GM19025 (cell line): Measurements from ENCODE around the gene NPAS3.

Experiments
- ATAC-seq: cut with Tn5 transposase; IDR thresholded peaks from one replicate; pipeline ENCODE4 v1.9.1; 2021; ENCODE audit warnings: mild to moderate bottlenecking, low read depth, moderate library complexity; ENCODE audit not compliant: unreplicated experiment

NPAS3 gene

DNA sequence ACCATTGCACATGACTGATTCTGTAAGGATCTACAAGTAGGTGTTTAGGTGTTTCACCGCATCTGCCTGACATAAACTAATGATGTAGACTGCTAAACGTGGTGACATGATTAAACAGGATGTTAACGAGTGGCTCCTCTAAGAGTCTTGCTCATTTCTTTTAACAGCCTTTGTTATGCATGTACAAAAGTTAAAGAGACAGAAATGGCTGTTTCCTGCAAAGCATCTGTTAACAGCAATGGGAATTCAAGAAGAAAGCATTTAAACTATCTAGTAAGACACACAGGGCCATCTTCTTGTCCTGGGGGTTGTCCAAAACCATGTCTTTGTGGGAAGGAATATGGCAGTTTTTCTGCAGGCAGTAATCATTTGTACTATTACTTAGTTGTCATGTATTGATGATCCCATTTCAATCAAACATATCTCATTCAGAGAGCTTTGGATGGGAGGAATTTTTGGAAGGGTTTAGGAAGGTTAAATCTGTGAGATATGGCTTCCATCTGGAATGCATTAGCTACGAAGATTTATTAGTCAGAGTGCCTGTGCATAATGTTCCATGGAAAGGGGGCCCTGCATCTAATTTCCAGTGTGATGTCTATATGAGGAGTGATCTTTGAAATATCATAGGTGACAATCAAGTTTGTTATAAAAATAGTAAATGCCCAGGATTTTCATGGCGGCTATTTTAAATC lies 517.1 kb downstream of the NPAS3 start:
- ATAC-seq = no peak

DNA sequence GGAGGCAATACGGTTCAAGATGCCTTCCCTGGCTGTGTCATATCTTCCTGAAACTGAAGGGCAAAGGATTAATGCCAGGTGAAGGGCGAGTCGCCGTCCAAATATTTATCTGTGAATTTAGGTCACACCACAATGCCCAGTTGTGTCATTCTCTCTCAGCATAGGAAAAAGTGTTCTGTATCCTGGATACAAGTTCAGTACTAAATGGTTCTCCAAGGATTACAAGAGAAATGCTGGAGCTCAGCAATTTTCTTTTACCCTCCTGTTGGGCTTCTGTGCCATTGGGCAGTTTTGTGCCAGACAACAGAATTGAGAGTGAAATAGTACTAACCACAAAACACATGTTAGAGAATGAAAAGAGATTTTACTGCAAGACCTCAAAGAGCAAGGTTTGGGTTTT lies 518.3 kb downstream of the NPAS3 start:
- no peak for ATAC-seq

DNA sequence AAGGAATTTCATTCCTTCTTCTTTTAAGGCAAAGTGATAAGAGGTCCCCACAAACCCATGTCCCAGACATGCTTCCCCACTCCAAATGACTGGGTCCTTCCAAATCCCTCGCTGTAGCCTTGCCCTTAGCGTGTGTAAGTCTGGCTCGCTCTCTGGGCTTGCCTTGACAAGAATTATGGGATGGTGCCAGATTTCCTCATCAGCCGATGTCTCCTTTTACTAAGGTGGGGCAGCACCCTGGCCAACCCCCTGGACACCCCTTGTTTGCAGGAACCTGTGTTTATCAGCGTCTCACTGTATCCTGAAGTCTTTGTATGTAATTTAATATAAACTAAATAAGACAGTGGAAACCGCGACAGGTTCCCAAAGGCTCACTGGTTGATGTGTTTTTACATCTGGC lies 518.9 kb downstream of the NPAS3 start:
- ATAC-seq = no peak

DNA sequence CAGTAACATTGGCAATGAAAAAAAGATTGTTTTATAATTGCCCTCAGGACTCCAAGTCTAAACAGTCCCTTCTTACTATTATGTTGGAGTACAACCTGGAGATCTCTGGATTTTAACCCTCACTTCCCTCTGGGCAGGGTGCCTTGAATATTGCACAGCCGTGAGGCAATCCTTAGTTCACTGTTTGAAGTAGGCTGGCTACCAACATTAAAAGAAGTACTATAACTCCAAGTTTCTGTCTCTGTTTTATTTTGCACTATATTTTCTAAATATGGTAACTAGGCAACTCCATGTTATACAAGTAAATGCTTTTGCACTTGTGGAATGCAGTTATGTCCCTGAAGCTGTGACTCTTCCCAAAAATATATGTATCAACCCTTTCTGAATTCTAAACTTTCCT lies 521.5 kb downstream of the NPAS3 start:
- no peak for ATAC-seq

DNA sequence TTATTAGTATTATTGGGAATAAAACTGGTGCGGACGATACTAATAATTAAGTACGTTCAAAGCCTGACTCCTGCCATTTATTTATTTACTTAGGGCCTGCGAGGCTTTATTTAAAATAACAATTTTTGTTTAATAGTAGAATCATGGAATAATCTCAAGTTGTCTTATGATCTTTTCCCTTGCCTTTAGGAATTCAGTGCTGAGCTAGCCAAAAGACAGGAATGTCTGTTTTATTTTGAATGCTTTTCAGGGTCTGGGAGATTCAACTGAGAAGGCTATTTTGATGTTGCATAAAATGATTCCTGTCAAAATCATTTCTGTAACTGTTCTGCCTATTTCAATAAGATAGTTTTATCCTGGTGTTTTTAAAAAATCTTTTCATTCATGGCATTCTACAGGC lies 522.4 kb downstream of the NPAS3 start:
- no peak for ATAC-seq

DNA sequence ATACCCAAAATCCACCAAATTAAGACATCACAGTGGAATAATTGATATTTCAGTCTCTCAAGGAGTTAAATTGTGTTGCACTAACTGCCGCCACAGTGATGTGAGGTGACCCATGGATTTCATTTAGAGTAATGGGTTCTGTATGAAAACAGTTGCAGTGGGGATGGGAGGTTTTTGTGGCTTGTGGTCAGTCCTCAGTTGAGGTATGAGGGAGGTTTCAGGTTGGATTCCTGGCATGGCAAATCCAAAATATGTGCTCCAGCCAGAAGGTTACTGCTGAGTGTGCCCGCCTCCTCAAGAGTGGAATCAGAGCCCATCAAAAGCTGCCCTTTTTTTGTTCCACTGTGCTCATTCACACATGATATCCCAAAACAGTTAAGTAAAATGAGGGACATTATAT lies 525.1 kb downstream of the NPAS3 start:
- no peak for ATAC-seq

DNA sequence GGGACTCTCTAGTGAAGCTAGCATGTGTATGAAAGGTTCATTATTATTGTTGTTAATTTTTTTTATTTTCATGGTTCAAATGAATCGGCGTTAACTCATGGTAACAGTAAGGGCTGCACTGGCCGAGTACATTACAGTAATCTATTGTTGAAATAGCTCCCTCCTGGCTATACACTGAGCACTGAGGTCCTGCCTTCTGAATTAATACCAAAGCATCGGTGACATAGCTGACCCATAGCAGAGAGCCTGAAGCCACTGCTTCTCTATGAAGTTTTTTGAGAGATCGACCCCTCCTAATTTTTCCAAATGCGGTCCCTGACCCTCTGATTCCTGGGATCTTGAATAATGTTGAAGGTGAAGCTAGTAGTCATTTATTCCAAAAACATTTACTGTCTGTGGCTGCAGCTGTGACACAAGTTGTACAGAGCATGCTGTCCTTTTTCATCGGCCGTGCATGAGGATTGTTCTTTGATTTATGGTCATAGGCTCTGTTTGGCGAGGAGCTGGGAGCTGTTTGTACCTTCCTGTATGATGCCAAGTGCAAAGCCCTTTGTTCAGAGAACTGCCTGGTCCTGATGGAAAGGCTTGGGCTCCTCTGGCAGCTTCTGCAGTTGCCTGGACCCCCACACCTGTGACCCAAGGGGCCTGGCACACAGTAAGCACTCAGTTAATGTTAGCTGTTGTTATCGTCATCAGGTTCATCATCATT lies 525.7 kb downstream of the NPAS3 start:
- no peak for ATAC-seq

DNA sequence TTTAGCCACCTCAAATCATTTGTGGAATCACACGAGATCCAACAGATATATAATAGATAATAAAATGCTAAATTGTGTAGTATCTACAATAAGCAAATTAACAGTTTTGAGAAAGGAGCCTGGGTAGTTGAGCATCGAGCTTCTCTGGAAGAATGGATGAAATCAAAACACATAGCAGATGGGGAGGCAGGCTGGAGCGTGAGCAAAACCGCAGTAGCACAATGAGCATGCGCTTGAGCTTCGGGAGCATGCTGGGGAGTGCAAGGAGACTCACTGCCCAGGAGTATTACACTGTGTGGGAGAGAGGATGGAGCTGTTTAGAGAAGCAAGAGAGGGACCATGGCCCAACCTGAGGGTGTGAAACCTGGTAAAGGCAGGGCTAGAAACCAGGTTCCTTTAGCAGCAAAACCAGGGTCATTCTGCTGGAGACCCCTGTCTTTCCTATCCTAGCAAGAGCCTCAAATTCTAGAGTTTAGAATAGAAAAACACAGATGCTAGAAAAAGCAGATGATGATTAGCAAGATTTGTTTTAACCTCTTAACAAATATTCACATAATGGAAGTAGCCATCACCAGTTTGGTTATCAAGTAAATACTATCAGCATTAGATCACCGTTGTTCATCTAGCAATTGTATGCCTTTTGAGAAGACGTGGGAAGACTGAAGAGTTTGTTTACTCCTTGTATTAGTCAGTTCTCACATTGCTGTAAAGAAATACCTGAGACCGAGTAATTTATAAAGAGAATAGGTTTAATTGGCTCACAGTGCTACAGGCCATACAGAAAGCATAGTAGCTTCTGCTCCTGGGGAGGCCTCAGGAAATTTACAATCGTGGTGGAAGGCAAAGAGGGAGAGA lies 527.4 kb downstream of the NPAS3 start:
- ATAC-seq = no peak

DNA sequence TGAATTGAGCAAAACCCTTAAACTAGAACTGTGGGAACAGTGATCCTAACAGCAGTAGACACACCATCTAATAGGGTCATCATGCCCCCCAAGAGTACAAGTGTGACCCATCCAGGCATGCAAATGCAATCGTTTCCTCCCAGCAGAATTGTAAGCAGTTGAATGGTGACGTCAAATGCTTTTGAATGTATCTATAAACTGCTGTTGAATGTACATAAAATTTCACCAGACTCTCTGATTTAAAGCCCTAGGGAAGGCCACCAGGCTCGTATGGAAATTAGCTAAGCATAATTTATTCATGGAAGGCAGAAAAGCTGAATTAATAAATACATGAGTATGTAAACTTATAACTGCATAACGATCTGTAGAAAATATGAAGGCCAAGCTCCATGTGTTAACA lies 529.3 kb downstream of the NPAS3 start:
- ATAC-seq = no peak

DNA sequence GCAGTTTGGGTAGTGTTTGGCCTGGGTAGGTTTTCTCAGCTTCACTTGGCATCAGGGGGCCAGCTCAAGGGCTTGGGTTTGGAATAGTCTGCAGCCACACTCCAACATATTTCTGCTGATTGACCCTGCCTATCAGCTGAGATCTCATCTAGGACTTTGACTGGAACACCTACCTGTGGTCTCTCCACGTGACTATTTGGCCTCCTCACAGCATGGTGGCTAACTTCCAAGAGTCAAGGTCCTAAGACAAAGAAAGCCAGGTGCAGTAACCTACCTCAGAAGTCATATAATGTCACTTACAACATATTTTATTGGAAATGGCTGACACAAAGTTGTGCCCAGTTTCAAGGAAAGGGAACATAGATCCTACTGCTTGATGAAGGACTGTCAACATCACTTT lies 531.2 kb downstream of the NPAS3 start:
- ATAC-seq = no peak

DNA sequence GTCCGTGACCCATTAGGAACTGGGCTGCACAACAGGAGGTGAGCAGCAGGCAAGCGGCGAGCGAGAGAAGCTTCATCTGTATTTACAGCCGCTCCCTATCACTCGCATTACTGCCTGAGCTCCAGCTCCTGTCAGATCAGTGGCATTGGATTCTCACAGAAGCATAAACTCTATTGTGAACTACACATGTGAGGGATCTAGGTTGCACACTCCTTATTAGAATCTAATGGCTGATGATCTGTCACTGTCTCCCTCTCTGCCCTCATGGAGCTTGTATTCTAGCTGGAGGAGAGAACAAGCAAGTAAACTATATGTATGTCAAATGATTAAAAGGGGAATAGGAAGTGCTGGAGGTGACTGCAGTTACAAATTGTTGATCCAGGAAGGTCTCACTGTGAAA lies 533.1 kb downstream of the NPAS3 start:
- no peak for ATAC-seq

DNA sequence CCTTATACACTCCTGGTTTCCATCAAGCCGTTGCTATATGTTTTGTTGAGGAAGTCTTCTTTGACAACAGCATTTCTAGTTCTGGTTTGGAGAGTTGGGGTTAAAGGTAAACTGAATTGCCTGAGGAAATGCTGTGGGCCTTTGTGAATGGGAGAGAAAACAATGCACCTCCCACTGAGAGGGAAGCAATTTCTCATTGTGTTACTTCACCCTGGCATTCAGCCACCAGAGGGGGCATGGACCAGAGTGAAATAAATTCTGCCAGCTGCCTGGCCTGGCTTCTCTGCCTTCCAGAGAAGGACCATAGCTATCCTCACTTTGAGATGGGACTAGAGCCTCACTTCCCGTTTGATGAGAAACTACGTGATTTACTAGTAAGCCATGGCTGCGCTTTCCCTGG lies 536.9 kb downstream of the NPAS3 start:
- no peak for ATAC-seq

DNA sequence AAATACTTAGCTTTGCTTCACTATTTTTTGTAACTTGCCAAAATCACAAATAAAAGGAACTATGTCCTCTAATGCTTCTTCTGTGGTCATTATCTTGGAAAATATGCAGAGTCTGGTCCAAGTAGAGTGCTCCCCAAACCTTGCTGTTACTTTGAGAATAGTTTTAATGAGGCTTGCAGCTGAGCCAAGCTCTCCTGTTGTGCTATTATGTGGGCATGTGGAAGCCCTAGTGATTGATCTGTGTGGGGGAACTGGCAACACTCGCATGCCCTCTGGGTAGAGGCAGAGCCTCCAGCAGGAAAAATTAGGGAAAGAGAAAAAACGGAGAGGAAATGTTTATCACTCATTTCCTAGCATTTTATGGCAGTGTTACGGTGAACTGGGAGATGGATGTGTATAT lies 539.1 kb downstream of the NPAS3 start:
- ATAC-seq = no peak

DNA sequence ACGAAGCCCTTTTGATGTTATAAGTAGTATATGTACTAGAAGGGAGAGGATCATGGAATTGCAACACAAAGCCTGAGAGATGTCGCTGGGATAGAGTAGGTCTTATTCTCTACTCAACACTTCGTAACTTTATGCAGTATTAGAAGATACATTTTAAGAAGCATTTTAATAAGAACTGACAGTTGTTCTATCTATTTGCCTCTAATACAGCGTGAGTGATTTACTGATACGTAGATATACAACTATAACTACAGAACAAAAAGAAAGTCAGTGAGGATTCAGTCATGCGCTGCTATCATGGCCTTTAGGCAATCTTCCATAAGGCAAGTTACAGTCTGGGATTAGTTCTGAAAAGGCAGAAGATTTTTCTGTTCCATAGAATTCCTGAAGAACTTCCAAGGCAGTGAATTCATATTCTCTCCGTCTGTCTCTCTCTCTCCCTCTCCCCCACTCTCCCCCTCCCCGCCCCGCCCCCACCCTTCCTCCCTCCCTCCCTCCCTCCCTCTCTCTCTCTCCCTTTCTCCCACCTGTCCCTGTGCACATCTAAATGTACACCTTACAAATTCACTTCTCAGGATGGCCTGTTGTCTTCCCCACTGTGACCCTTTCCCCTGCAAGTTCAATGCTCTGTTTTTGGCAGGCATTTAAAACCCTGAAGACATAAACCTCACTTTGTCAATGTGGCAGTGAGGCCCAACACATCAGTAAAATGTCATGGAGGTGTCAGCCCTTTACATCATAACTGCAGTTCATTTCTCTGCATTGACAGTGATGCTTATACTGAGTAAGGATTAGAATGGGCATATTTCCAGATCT lies 541.6 kb downstream of the NPAS3 start:
- ATAC-seq = no peak

DNA sequence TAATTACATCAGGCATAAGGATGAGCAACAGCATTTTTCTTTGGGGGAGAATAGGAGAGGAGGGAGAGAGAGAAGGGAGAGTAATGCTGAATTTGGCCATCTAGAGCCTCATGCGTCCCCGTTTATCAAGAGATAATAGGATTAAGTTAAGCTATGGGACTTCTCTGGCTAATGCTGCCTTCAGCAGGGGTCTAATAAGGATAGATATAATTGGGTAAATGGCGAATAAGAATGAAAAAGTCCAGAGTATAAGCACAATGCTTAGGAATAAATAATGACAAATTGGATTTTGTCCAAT lies 542.2 kb downstream of the NPAS3 start:
- ATAC-seq = no peak

DNA sequence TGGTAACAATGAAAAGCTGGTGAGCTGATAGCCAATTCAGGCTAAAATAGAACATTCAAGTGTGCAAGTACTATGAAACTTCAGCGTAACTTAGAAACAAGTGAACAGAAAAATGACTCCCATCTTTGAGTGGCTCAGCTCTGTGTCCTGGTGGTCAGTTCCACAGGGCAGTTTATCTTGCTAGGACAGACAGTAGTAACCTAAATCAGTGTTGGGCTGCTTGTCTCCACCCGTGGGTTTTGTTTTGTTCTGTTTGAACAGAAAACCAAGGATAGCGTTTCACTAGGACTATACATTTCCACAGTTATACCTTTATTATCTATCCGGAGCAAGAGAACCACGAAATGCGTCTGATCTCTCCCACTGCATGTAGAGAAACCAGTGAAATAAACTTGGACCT lies 544.4 kb downstream of the NPAS3 start:
- ATAC-seq = no peak

DNA sequence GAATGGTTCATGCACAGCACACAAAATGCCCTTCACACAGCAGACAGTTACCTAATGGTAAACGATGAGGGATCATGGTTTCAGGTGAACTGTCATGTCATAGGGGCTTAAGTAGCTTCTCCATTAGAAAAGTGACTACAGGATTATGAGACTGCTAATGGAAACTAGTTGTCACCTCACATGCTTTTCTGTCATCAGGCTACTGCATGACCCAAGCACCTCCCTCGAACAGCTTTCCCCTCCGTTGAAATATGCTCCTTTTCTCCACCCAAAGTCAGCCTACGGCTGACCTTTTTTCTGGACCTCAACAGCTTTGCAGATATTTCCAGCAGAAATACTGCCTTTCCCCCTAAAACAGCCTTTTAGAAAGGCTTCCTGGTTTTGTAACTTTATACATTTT lies 544.9 kb downstream of the NPAS3 start:
- no peak for ATAC-seq

DNA sequence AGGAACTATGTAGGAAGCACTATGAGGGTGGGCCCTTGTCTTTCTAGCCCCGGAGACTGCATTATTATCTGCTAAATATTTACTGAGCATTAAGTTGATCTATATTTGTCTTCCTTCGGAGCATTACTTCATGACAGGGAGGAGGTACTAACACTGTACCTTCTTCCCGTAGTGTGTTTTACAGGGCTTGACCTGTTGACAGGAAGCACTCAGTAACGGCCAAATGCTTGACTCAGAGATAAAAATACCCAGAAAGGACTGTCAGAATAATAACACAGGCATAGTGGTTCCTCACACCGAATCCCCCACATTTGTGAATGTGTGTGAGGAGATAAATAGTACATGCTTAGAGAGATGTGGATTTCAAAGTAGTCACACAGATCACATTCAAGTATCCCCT lies 545.6 kb downstream of the NPAS3 start:
- ATAC-seq = no peak

DNA sequence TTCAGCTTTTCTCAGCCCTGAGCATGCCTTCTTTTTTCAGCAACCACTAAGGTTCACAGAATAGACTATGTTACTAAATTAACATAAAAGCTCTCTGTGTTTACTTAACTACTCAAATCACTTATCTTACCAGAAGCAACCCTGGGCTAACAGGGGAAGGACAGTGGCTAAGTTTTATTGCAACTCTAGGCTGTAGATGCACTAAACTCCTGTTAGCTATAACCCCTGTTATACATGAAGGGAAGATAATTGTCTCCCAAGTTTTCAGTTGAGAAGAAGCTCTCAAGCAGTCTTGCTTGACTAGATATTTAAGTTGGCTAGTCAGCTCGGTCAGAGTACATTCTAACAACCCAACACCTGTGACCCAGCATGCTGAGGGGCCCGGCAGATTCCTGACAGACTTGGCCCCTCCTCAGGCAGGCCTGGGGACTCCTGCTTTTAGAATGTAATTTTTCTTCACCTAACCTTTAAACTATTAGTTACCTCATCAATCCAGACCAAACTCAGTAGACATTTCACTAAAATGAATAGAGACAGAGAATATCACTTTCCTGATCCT lies 547.7 kb downstream of the NPAS3 start:
- no peak for ATAC-seq

DNA sequence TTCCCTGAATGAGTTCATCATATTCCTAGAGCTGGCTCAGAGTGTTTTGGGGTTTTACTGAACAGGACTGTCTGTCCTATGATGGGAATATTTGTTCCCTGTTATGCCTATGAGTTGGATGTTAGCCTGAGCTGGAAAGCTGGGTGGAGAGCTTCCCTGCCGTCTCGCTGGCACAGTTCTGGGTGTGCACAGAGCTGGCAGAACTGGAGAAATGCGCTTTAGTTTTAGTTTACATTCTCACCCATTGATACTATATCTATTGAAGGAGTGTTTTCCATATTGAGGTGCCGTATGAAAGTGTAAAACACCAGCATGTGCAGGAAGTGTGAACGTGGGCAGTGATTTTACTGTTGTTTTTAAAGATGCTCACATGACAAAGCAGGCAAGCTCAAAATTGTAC lies 549.9 kb downstream of the NPAS3 start:
- no peak for ATAC-seq

DNA sequence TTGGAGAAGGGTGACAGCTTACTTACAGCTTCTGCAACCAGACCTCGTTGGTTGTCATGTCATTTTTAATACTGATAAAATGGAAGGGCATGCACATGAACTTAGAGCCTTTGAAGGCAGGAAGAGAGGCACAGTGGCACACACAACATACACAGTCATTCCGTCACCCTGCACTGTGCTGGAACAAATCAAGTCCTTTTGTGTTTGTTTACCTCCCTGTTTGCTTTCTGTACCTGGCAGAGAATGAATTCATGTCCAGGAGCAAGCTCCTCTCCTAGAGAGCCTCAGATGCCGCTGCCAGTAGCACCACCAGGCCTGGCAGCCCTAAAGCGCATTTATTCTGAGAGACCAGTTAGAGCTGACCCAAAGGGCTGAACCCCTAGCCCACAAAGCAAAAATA lies 551.9 kb downstream of the NPAS3 start:
- ATAC-seq = no peak
